ENCODE results near the gene GABBR2. TPM values are rescaled to one million over a fixed set of nuclear protein-coding genes. Genes with fewer than 3 reads are reported as not detected.

The GABBR2 gene
- total RNA-seq, 2 experiments from 2014 or later, result not detected

DNA sequence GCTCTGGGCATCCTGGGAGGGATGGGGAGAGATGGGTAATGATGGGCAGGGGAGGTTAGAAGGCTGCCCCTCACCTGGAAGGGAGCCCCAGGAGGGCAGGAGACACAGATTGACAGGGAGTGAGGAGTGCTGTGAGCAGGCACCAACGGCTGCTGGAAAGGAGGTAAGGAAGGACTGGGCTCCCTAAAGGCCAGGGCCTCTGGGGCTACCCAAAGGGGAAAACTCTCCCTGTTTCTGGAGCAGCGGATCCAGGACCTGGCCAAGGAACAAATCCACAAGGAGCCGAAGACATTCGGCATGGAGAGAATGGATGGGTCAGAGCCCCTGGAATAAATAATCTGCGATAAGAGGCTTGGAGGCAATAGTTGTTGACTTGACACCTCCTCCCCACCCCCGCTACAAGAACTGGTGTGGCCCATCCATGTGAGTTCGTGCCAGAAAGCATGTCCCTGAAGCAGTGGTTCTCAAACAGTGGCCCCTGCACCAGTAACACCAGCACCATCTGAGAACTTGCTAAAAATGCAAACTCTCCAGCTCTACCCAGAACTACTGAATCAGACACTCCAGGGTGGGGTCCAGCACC is 208.3 kb downstream of the GABBR2 start:
- Mint-ChIP-seq H3K4me3 (no peak overlapping the region), H3K27me3 (peaks cover 19% of the 10 kb centered on the region), H3K36me3 (no peaks in the 10 kb centered on the region), H3K4me1 (no peaks in the 10 kb centered on the region), H3K27ac (no peak overlapping the region), H3K9me3 (ENCODE audit: low read depth) (no peaks in the 10 kb centered on the region)
- no peak for ATAC-seq
- CTCF ChIA-PET, result no interaction called here
- DNase-seq, result no peak

DNA sequence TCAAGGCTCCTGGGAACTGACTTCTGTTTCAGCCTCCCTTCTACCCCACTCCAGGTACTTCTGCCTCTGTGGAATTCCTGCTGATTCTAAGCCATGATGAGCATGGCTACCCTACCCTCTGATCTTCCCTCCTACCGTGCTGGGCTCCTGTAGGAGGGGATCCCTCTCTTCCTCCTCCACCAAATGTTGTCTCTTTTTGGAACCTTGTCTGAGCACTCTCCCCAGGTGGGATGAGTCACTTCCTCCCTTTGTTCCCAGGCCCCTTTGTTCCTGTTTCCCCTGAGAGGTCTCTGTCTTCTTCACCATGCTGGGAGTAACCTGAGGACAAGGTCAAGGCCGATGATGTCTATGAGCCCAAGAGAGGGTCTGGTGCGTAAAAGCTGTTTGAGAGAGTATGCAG is 213.2 kb downstream of the GABBR2 start:
- H3K27ac Mint-ChIP-seq, result no peak overlapping the region
- H3K9me3 Mint-ChIP-seq (ENCODE audit: low read depth), result no peaks in the 10 kb centered on the region
- DNase-seq (no peak), ATAC-seq (no peak)
- peaks cover 4% of the 10 kb centered on the region for H3K4me1 Mint-ChIP-seq
- H3K4me3 Mint-ChIP-seq, result no peak overlapping the region
- peaks cover 32% of the 10 kb centered on the region for H3K27me3 Mint-ChIP-seq
- CTCF ChIA-PET, result no interaction called here
- no peaks in the 10 kb centered on the region for H3K36me3 Mint-ChIP-seq

DNA sequence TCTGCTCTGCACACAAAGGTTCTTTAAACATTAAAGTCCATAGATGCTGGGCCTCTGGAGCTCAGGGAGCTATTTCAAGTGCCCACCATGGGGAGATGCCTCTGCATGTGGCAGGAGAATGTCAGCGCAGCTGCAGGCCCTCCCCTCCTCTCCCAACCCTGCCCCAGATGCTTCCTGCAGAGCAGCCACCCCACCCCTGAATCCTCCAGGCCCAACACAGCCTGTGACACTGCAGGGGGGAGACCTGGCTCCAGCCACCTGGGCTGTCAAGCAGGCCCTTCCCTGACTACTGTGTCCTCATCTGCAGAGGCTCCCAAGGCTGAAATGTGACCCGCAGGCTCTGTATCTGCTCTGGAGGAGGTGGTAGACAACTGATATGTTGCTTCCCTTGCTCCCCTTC is 213.9 kb downstream of the GABBR2 start:
- CTCF ChIA-PET, result no interaction called here
- ATAC-seq (no peak), DNase-seq (no peak)
- no peak overlapping the region for H3K27ac Mint-ChIP-seq
- peaks cover 4% of the 10 kb centered on the region for H3K4me1 Mint-ChIP-seq
- no peaks in the 10 kb centered on the region for H3K36me3 Mint-ChIP-seq
- H3K4me3 Mint-ChIP-seq, result no peak overlapping the region
- H3K27me3 Mint-ChIP-seq, result peaks cover 32% of the 10 kb centered on the region
- no peaks in the 10 kb centered on the region for H3K9me3 Mint-ChIP-seq (ENCODE audit: low read depth)

DNA sequence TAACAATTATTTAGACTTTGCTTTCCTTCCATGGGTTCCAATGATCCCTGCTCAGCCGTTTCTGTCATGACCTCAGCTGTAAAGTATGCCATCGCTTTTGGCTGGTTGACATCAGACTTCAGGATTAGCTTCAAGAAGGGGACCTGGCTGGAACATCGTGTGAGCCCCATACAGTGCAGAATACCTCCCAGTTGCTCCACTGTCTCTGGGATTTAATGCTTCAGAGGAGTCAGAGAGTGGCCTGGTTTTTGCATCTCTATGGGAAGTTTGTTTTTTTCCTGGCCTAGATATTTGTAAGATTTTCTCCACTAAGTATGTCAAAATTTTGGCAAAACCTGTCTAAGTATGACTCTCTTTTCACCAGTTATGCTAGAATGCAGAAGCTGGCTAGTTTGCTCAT is 216.9 kb downstream of the GABBR2 start:
- H3K27ac Mint-ChIP-seq, result no peak overlapping the region
- H3K4me3 Mint-ChIP-seq, result no peak overlapping the region
- CTCF ChIA-PET, result interaction anchor here (1.8 kb wide), 1 partner anchor 10 kb away, joined by 4 read pairs; no protein-coding TSS in a partner anchor
- H3K9me3 Mint-ChIP-seq (ENCODE audit: low read depth), result no peaks in the 10 kb centered on the region
- H3K4me1 Mint-ChIP-seq, result peaks cover 4% of the 10 kb centered on the region
- H3K27me3 Mint-ChIP-seq, result peaks cover 32% of the 10 kb centered on the region
- ATAC-seq (no peak), DNase-seq (no peak)
- H3K36me3 Mint-ChIP-seq, result no peaks in the 10 kb centered on the region

DNA sequence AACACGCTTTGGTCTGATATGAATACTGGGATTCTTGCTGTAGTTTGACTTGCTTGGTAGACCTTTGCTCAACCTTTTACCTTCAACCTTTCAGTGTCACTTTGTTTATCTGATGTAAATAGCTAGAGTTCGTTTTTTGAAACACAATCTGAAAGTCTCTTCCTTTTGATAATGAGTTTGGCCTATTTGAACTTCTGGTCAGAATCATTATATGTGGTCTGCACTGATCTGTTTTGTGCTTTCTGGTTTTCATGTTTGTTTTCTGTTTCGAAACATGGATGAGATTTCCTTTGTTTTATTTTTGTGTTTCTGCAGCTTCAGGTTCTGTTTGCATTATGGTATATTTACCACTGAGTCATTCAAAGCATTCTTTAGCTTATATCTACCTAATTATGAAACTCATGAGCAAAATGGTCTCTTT is 217.5 kb downstream of the GABBR2 start:
- no peak for ATAC-seq
- no peak for DNase-seq
- Mint-ChIP-seq H3K36me3 (no peaks in the 10 kb centered on the region), H3K27me3 (peaks cover 32% of the 10 kb centered on the region), H3K27ac (no peak overlapping the region), H3K4me3 (no peak overlapping the region), H3K9me3 (ENCODE audit: low read depth) (no peaks in the 10 kb centered on the region), H3K4me1 (peaks cover 4% of the 10 kb centered on the region)
- CTCF ChIA-PET, result interaction anchor here (1.8 kb wide), 1 partner anchor 10 kb away, joined by 4 read pairs; no protein-coding TSS in a partner anchor

DNA sequence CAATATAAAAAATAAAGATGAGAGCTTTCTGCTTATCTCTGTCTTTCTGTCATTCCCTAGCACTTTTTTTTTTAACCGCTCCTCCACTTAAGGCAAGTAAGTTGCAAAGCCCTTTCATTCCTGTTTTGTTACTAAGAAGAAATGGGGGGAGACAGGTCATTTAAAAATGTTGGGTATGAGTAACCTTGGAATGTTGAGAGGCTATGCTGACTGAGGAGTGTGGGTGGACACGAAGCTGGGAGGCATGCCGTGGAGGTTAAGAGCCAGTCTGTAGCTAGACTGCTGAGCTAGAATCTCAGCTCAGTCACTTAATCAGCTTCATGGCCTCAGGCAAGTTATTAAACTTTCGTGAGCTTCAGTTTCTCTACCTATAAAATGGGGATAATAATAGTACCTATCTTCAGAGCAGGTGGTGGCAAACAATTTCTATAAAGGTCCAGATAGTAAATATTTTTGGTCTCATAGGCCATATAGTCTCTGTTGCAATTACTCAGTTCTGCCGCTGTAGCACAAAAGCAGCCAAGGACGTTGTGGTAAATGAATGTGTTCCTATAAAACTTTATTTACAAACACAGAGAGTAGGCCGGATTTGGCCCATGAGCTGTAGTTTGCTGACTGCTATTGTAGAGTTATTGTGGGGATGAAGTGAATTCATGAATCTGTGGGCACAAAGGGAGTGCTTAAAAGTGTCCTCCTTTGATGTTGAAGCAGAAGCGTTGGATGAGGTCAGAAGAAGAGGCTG is 220.0 kb downstream of the GABBR2 start:
- no peak for ATAC-seq

DNA sequence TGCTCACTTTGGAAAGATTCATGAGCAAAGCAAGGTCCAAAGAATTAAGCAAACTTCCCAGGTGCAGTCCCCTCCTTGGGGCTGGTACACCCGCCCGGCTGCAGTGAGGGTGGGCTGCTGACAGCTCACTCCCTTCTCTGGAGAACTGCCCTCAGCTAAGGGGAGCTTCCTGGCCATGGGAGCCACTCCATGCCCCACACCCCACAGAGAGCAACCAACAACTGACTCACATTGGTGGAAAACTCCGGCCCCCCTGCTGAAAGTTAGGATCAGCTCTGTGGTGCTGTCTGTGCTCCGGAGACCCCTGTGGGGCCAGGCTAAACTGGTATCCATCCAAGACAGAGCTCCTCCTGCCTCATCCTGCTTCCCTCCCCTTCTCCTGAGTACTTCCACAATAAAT is 223.0 kb downstream of the GABBR2 start:
- no peaks in the 10 kb centered on the region for H3K9me3 Mint-ChIP-seq (ENCODE audit: low read depth)

More for the DNA sequence above, 220.0 kb downstream of the GABBR2 start:
- peaks cover 4% of the 10 kb centered on the region for H3K4me1 Mint-ChIP-seq
- H3K27ac Mint-ChIP-seq, result no peak overlapping the region
- H3K9me3 Mint-ChIP-seq (ENCODE audit: low read depth), result no peaks in the 10 kb centered on the region
- peaks cover 33% of the 10 kb centered on the region for H3K27me3 Mint-ChIP-seq
- no peak for DNase-seq
- CTCF ChIA-PET, result no interaction called here
- H3K36me3 Mint-ChIP-seq, result no peaks in the 10 kb centered on the region
- no peak overlapping the region for H3K4me3 Mint-ChIP-seq

DNA sequence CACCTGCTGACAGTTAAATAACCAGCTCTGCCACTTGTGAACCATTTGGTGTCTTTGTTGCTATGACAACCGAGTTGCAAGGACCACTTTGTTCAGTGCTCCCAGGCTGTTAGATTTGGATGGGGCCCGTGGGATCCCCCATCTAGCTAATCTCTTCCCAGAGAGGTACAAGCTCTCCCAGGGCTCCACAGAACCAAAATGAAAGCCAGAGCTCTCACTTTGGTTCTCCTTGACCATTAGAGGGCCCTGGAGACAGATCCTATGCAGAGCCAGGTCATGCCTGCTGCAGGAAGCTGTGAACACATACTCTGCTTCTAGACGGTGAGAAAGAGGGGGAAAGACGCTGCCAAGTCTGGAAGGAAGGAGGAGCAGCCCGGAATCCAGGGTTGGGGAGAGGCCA is 224.6 kb downstream of the GABBR2 start:
- Mint-ChIP-seq H3K27ac (no peak overlapping the region), H3K9me3 (ENCODE audit: low read depth) (no peaks in the 10 kb centered on the region), H3K36me3 (no peaks in the 10 kb centered on the region), H3K4me1 (no peaks in the 10 kb centered on the region), H3K27me3 (peaks cover 37% of the 10 kb centered on the region), H3K4me3 (no peak overlapping the region)
- no peak for DNase-seq
- CTCF ChIA-PET, result no interaction called here
- ATAC-seq, result no peak

More for the DNA sequence above, 223.0 kb downstream of the GABBR2 start:
- Mint-ChIP-seq H3K27me3 (peaks cover 27% of the 10 kb centered on the region), H3K36me3 (no peaks in the 10 kb centered on the region), H3K27ac (no peak overlapping the region), H3K4me1 (no peaks in the 10 kb centered on the region), H3K4me3 (no peak overlapping the region)
- CTCF ChIA-PET, result no interaction called here
- ATAC-seq, result no peak
- no peak for DNase-seq

DNA sequence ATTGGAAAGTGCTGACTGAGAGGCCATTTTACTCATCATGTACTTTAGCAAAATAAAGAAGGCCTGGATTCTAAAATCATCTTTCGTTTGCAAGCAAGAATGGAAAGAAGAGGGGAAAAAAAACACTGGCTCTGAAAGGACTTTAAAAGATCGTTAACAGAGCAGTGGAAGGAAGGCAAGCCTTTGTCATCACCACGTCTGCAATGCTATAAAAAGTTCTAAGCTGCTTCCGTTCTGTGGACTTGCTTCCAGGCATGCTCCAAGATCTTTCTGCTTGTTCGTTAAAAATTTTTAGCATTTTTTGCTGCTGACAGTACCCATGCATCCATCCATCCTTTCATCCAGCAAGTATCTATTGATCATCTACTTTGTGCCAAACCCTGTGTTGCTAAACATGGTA is 226.5 kb downstream of the GABBR2 start:
- no peaks in the 10 kb centered on the region for H3K4me1 Mint-ChIP-seq
- no peak for DNase-seq
- H3K27me3 Mint-ChIP-seq, result peaks cover 40% of the 10 kb centered on the region
- H3K27ac Mint-ChIP-seq, result no peak overlapping the region
- ATAC-seq, result no peak
- H3K36me3 Mint-ChIP-seq, result no peaks in the 10 kb centered on the region
- CTCF ChIA-PET, result interaction anchor here (1.1 kb wide), 1 partner anchor 10 kb away, joined by 4 read pairs; no protein-coding TSS in a partner anchor
- no peaks in the 10 kb centered on the region for H3K9me3 Mint-ChIP-seq (ENCODE audit: low read depth)
- no peak overlapping the region for H3K4me3 Mint-ChIP-seq

DNA sequence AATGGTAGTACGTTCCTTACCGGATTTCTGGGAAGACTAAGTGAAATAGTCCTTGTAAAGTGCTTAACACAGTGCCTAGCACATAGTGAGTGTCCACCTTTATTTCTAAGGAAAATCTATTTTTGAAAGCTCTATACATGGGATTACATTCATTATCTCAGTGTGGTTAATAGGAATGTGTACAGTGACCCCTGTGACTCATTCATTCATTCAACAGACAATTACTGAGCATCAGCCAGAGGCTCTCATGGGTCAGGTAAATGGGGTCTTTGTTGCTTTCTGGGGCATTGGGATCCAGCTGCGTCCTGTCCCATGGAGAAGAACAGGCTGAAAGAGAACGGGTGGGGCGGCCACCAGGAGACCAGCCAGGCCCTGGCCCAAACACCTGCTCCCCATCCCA is 227.1 kb downstream of the GABBR2 start:
- Mint-ChIP-seq H3K36me3 (no peaks in the 10 kb centered on the region), H3K27me3 (peaks cover 43% of the 10 kb centered on the region), H3K4me3 (no peak overlapping the region), H3K4me1 (no peaks in the 10 kb centered on the region), H3K9me3 (ENCODE audit: low read depth) (no peaks in the 10 kb centered on the region), H3K27ac (no peak overlapping the region)
- ATAC-seq (no peak), DNase-seq (no peak)
- CTCF ChIA-PET, result interaction anchor here (1.1 kb wide), 1 partner anchor 10 kb away, joined by 4 read pairs; no protein-coding TSS in a partner anchor

DNA sequence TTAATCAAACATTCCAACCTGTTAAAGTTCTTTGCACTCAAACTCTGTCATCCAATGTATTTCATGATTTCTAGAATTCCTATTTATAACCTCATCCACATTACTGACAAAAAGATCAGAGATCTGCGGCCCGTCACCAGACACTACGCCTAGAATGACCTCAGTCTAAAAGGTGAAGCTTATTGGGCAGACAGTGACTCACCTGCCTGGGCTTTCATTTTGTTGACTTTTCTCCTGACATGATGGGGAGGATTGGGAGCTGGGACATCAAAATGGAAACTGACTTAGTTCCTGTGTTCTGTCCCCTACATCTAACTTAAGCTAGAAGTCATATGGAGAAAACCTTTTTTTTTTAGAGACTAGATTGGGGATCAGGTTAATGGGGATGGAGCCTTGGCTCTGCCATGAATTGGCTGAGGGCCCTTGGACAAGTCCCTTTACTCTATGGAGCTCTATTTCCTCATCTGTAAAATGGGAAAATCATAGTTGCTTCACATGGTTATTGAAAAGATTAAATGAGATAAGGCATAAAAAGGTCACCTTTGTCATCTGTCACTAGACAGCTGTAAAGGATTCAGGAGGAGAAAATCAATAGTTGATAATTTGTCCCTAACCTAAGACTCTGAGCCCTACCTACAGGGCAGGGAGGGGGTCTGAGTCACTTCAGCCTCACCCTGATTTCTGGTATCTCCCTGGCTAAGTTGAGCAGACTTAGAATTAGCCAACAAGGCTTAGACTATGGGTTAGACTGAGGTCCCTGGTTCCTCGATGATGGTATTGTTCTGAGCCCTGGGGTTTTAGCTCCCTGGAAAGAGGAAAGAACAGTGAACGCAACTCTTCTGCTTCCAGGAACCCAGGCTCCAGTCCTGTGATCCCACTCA is 228.5 kb downstream of the GABBR2 start:
- DNase-seq (no peak), ATAC-seq (no peak)
- Mint-ChIP-seq H3K36me3 (no peaks in the 10 kb centered on the region), H3K4me1 (no peaks in the 10 kb centered on the region), H3K9me3 (ENCODE audit: low read depth) (no peaks in the 10 kb centered on the region), H3K4me3 (no peak overlapping the region), H3K27ac (no peak overlapping the region), H3K27me3 (peaks cover 48% of the 10 kb centered on the region)
- CTCF ChIA-PET, result no interaction called here

DNA sequence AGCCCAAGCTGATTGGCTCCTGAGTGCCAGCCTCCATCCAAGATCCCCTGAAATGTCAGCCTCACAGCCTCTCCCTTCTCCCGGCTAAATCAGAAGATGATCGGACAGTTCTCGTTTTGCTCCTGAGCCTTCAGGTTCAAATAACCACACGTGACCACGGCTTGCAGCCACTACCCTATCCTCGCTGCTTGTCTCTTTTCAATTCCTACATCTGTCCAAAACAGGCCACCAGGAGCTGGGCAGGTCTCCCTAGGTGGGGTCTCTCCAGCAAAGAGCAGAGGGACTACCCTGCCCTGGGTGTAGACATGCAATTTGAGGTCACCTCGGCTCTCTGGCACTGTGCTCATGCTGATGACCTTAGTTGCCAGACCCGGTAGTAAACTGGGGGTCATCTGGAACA is 229.3 kb downstream of the GABBR2 start:
- Mint-ChIP-seq H3K4me3 (no peak overlapping the region), H3K27ac (no peak overlapping the region), H3K4me1 (no peaks in the 10 kb centered on the region), H3K9me3 (ENCODE audit: low read depth) (no peaks in the 10 kb centered on the region), H3K27me3 (peaks cover 50% of the 10 kb centered on the region), H3K36me3 (no peaks in the 10 kb centered on the region)
- CTCF ChIA-PET, result no interaction called here
- DNase-seq (no peak), ATAC-seq (no peak)

DNA sequence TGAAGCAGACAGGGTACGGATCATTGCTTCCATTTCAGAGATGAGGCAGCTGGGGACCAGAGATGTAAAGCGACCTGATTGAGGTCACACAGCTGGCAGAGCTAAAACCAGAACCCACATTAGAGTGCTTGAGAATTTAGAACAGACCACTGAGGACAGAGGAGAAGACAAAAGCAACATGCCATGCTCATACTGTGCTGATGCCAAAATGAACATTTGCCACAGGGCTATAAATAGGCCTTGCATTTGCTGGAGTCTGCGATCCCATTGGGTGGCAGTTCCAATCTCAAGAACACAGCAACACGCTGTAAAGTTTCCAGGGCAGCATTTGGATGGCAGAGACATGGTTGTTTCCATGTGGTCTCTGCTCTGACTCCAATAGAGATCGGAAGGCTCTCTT is 230.9 kb downstream of the GABBR2 start:
- H3K27ac Mint-ChIP-seq, result no peak overlapping the region
- no peaks in the 10 kb centered on the region for H3K36me3 Mint-ChIP-seq
- DNase-seq (no peak), ATAC-seq (no peak)
- H3K4me1 Mint-ChIP-seq, result no peaks in the 10 kb centered on the region
- H3K27me3 Mint-ChIP-seq, result peaks cover 41% of the 10 kb centered on the region
- no peak overlapping the region for H3K4me3 Mint-ChIP-seq
- CTCF ChIA-PET, result no interaction called here
- H3K9me3 Mint-ChIP-seq (ENCODE audit: low read depth), result no peaks in the 10 kb centered on the region
